DMS153 (cell line): Measurements from ENCODE around the gene MACROD2.
"Not testable (repeated sequence)": the region's sequence is repeated elsewhere in the genome, so short reads cannot be mapped to it uniquely, and the experiment has no call there.

Experiments used
- DNase-seq: peaks from one replicate; lab custom pipeline; 2025; lab: John Stamatoyannopoulos, UW

MACROD2 gene

DNA sequence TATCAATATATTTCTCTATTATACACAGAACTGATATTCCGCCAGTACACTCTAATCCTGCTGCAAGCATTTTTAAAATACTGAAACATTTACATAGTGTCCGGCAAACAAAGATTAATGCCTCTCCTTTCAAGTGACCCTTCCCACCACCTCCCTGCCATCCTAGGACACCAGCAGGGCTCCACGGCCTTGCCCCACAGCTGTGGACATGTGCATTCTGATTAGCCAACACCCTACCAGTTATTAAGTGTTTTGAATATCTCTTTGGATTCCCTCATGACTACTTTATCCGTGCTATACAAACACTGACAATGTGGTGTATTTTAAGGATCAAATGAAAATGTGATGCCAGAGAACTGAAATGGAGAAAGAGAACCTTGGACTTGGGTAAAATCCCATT is 1962.8 kb downstream of the MACROD2 start:
- DNase-seq: no peak

DNA sequence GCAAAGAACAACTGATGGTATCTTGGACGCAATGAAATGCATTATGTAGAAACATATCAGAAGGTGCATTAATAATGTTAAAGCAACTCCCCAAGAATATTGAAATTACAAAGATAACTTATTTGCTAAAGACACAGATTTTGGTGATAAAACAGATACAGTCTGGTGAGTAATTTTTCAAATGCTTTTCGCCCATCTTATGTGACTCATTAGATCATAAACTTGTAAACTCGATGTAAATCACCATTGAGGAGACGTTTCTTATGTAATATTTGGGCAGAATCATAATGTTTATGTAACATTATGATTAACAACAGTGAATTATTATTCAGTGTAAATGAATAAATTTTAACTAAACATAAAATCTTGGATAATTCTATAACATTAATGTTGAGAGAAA is 1969.8 kb downstream of the MACROD2 start:
- DNase-seq: no peak

DNA sequence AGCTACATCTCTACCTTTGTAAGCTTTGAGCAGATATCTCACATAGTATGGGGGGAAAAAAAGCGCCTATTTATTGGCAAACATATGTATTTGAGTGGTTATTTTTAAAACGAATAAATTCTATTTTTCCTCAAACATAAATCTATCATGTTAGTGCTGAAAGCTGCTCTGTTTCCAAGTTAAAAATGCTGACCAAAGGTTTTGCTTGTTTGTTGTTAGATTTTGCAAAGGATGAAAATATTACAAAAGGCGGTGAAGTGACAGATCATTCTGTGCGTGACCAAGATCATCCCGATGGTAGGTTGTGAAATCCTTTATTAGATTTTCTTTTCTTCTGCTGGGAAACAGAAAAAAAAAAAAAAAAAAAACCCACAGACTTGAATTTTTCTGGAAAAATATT is 1972.0 kb downstream of the MACROD2 start:
- DNase-seq: no peak

DNA sequence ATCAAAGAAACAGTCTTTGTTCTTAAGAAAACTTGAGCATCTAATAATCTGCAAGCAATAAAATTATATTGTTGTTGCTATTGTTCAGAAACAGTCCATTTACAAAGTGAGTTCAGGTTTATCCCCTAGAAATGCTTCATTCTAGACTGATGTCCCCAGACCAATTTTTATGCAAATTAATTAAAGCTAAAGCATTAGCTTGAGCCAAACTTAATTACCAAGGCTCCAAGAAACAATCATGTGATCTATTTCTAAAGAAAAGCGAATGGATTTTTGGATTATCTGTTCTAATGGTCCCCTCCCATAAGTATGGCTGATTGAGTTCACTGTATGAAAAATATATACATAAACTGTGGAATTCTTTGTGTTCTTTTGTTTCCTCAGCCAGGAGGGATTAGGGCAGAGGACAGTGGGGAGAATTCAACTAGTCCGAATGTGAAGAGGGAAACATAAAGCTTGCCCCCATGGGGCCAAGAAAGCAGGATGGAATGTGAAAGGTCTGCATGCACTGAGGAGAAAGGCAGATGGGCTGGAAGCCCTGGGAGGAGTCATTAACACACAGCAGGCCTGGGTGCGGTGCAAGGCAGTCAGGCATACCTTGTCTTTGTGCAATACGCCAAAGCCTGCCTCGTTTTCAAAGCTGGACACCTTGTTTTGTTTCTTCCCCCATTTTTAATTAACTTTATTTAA is 1980.9 kb downstream of the MACROD2 start:
- DNase-seq: no peak

DNA sequence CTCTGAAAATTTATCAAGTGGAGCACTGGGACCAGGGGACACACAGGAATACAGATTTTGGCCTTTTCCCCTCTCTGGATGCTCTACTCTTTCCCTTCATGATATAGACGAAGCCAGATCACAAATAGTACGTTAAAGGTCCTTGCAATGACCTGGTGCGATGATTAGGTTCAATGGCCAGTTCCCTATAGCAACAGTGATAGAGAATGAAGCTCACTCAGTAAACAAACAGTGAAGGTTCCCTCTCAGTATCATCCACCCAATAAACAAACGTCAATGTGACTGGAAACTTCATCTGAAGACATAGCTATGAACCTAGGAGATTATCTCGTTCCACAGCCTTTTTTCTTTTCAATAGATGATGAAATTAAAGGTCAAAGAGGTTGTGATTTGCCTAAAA is 1981.7 kb downstream of the MACROD2 start:
- DNase-seq: no peak

DNA sequence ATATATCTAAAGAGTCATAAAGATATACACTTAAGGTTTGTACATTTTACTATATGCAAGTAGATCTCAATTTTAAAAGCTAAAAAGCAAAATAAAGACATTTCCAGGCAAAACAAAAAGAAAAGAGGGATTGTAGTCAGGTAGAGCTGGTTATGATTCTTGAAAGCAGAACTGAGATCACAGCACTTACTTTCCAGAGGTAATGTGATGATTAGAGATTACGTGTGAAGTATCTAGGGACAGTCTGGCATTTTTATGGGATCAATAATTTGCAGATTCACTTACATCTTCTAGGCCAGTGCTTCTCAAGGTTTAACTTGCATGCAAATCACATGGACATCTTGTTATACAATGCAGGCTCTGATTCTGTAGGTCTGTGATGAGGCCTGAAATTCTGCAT is 1982.4 kb downstream of the MACROD2 start:
- no peak for DNase-seq

DNA sequence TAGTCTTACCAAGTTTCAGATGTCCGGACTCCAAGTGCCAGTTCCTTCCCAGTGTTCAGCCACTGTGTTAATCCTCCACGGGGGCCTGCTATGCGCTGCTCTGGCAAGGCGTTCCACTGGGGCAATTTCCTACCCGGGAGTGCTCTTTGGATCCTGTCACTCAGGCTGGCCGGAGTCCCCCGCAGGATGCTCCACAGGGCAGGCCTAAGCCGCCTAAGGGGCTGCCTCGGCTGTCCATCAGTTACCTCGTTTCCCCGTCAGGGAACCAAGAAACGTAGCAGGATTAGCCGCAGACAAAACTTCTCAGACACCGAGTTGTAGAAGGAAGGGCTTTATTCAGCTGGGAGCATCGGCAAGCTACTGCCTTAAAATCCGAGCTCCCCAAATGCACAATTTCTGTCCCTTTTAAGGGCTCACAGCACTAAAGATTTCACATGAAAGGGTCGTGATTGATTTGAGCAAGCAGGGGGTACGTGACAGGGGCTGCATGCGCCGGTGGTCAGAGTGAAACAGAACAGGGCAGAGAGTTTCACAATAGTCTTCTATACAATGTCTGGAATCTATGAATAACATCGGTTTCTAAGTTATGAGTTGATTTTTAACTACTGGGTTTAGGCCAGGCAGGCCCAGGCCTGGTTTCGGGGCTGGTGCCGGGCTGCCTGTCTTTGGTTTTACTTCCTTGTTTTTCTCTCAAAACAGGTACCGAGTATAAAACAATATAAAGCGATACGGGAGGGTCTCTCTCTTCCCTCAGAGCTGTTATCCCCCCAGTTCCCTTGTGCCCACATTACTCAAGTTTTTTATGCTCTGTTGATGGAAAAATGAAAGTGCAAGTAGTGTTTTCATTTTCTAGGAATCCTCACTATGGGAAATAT is 1990.4 kb downstream of the MACROD2 start:
- DNase-seq: not testable (repeated sequence)

DNA sequence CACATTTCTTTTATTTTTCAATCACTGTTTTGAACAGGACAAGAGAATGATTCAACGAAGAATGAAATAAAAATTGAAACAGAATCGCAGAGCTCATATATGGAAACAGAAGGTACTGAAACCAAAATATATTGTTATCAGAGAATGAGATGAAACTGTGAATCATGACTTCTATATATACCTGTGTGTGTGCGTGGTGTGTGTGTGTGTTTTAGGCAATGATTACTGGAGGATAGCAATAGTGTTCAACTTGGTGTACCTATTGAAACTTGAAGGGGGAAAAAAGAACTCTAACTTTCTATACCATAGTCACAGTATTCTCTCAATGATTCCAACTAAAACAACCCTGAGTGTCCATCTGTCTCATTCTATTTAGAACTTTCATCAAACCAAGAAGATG is 1991.4 kb downstream of the MACROD2 start:
- DNase-seq: no peak

DNA sequence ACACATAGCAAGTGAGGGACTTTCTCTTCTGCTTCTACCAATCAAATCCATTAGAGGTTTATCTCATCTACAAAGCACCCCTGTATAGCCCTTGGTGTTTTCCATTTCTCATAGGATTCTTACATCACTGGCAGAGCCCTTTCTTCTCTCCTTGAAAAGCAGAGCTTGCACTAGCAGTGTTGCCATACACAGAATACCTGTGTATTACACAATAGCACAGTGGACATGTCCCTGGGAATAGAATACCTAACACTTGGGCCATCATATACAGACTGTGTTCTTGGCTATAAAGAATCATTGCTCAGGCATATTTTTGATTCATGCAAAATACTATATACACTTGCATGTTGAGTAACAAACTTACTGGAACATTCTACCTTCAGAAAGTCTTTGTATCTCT is 1996.0 kb downstream of the MACROD2 start:
- no peak for DNase-seq

DNA sequence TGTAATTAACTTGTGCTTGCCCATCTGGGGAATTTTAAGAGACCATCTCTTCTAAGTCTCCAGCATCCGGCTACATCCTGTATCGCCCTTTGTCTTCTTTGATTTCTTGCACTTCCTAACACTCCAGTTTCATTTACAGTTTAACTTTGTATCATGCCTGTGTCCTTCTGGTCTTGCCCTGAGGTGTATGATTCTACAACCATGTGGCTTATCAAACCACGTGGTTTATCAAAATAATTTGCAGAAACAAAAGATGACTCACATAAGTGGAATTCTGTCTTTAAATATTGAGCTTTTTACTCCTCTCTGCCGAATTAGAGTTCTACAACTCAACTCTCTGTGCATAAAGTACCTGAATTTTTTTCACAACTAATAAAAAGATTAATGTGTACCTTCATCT is 1997.2 kb downstream of the MACROD2 start:
- DNase-seq: no peak

DNA sequence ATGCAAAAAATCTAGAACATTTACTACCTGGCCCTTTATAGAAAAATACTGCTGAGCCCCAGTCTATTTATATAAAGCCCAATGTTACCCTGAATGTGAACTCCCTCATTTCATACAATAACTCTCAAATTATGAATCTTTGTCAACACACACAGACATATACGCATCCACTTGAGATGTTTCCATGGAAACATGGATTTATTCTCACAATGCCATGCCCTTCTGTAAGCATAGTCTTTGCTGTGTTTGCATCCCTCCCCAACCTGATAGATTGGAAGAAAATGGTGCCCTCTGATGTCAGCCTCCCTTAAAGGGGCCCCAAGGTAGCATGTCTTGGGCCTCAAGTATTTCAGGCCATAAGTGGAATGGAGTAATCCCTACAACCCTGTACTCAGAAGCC is 2004.8 kb downstream of the MACROD2 start:
- no peak for DNase-seq

DNA sequence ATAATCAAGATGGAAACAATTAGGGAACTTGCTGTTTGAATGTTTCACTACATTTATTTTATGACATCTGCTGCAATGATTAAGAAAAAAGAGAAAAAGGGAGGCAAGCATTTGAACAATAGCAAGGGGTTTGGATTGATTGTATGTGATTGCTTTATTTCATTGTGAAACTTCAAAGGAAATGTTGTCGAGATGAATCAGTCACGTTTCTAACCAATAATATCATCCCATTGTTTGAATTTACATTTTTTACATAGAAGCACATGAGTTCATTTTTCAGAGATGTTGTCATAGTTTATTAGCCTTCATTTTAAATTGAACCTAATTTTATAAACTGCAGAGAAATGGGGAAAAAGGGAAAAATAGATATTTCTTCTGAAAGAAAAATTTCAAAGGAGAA is 2006.0 kb downstream of the MACROD2 start:
- no peak for DNase-seq

DNA sequence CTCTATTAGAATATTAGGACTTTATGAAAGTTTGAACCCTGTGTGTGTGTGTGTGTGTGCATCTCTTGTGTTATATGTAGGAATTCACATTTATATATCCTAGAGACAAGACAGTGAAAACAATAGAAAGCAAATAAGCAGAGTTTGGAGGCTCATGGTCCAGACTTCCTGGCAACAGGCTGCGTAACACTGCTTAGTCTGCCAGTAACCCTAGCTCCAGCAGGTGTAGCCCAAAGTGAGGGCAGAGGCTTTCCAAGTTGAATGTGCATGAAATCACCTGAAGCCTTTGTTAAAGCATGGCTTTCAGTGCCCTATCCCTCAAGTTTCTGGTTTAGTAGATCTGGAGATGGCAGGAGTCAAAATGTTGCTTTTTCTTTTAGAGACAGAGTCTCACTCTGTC is 2008.0 kb downstream of the MACROD2 start:
- no peak for DNase-seq

DNA sequence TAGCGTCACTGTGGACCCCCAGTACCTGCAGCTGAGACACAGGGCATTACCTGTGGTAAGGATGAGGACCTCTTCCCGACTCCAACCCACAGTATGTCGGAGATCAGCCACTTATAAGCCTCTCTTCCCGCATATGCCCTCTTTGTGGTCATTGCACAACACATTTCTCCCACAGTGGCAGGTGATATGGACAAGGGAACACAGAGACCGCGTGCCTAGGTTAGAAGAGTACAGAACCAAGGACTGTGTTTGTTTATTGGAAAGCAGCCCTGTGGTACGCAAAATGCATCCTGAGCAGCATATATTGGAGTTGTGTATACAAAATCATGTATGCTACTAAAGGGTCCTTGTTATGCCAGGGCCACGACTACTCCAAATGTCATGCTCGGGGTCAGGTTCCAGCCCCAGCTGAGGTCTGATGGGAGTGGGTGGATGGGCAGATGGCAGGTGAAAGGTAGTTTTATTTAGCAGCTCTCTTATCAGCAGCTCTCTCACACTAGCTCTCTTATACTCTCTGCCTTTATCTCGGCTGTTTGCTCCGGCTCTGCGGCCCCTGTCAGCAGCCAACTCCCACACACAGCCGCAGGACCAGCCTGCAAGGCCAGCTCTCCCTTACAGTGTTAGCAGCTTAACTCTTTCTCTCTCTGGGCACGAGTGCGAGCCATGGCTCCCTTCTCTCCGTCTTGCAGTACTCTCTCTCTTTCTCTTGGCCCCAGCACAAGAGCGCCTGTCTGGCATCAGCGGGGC is 2009.0 kb downstream of the MACROD2 start:
- no peak for DNase-seq

DNA sequence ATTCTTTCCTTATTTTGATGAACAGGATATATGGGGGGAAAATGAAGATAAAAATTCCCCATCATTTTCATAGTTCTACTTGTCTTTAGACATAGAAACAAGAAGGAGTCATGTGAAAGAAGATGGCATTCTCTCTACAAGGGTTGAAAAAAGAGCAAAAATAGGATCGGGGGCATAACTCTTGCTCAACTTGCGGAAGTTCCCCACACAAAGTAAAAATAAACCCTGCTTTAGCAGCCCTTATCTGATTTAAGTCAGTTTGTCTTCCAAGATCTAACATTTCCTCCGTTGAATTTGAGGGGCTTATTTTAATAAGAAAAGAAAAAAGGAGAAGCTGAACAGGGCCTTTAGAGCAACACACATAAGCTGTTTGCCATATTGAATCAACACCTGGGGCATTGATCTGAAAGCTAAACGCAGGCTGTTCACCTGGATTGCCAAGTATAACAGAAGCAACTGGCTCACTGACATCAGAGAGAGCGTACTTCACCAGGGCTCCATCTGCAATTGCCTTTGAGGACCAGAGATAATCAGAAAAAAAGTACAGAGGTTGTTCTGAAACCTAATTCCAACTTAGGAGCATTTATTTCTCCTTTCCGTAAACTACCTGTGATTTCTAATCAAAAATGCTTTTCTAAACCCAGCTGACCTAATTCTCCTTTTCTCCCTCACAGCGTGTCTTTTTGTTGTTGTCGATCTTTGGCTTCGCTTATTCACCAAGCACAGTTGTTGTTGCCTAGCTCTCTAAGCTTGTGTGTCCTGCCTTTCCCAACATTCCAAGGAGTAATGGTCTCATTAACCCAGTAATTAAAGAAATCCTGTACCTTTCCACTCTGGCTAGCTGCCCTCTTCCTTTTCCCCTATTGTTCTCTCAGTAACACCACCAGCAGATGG is 2010.0 kb downstream of the MACROD2 start:
- DNase-seq: no peak

DNA sequence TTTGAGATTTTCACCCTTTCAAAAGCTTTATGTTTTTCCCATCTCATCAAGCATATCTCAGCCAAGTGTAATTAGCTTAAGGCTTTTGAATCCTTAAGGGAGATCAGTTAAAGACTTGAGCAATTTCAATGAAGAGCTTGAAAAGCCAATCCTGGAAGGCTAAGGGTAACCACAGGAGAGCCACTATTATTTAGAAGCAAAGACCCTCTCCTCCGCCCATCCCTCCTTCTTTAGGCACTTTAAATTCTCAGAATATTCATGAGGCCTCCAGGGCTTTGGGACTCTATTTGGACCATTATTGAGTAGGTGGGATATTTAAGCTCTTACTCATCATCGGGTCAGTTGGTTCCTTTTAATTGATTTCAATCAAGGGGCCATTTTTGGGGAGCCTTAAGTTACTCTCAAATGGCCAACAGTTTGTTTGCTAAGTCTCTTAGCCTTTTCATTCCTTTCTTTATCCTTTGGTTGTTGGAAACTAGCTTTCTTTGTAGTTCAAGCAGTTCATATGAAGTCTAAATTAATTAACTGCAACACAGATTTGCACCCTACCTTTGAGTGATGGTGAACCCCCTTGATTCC is 2010.7 kb downstream of the MACROD2 start:
- DNase-seq: no peak

DNA sequence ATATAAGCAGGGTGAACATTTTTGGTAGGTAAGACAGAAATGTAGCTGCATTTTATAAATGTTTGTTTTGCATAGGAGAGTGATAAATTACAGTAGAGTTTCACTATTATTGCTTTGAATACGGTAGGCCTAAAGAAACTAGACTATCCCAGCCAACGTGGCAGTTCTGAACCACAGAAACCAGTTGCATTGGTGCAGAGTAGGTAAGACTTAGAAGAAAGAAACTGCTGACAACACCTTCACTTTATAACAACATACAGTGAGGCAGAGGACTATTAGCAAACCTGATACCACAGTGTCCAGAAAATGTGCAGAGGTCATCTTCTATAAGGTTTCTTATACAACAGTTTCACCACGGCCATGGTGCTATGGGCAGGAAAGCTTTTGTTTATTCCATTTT is 2011.8 kb downstream of the MACROD2 start:
- no peak for DNase-seq

DNA sequence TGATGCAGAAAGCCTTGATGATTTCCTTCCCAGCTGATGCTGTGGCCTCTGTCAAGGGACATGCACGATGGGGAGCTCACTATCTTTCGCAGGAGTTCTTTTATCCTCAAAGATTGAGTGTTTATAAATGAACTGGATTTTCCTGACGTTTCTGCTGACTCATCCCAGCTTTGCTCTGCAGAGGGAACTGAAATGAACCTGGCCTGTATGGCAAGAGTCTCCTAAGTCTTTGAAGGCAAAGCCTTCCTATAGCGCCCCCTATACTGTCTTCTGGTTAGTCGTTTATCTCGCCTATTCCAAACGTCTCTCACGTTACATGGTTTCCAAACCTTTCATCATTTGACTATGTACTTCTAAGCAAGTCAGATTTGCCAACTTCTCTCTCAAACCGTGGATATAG is 2012.6 kb downstream of the MACROD2 start:
- DNase-seq: no peak

DNA sequence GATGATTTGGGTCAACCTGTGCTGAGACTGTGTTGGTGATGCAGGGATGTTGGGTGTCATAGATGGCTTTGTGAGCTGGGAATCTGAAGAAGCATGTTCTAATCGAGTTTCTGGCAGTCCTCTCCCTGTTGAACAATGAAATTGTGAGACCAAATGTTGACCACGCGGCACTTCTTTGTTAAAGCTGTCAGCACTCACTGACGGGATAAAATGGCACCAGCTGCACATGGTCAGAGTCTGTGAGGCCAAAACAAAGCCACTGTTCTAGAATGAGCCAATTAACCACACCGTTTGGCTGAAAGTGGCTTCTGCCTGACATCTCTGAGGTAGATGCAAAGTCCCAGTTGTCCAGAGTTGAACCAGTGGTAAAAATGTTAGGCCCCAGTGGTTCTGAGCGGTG is 2015.7 kb downstream of the MACROD2 start:
- DNase-seq: no peak

DNA sequence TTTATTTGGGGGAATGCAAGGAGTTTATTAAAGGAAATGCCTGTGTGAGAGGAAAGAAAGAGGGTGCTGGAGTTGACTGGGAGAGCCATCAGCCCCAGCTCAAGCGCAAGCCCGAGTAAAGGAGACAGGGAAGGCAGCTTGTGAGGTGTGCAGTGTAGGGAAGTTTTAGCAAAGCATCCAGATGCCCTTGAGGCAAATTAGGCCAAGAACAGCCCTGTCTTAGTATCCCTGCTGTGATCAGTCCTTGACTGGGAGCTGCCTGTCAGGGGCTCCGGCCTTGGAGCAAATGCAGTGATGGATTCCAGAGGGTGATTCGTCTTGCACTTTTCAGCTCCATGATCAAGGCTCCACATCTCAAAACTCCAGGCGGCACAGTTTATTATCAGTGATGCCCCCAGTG is 2016.2 kb downstream of the MACROD2 start:
- DNase-seq: no peak

DNA sequence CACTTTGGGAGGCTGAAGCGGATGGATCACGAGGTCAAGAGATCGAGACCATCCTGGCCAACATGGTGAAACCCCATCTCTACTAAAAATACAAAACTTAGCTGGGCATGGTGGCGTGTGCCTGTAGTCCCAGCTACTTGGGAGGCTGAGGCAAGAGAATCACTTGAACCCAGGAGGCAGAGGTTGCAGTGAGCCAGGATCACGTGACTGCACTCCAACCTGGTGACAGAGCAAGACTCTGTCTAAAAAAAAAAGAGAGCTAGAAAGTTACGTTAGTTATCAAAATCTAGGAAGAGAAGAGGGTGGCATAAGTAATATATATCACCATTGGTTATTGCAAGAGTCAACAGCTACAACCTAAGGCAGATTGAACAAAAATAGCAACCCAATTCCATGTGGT is 2017.6 kb downstream of the MACROD2 start:
- not testable (repeated sequence) for DNase-seq
